D721Med (cell line): ENCODE data around the gene NBEA.

Experiments
- DNase-seq: peaks from one replicate; pipeline ENCODE4 v3.0.0; 2011; ENCODE audit warnings: low spot score; ENCODE audit not compliant: insufficient read length
- FAIRE-seq: peaks from 2 replicates; lab custom pipeline; 2011; peaks lifted over from hg19 to GRCh38; lab: Jason Lieb, UNC
- TF ChIP-seq, protein P1 (sequence below): IDR thresholded peaks from 2 replicates; pipeline ENCODE4 v1.5.1; 2012; ENCODE audit warnings: mild to moderate bottlenecking, control low read depth; ENCODE audit not compliant: insufficient read depth; ENCODE audit errors: missing control alignments

The NBEA gene

DNA sequence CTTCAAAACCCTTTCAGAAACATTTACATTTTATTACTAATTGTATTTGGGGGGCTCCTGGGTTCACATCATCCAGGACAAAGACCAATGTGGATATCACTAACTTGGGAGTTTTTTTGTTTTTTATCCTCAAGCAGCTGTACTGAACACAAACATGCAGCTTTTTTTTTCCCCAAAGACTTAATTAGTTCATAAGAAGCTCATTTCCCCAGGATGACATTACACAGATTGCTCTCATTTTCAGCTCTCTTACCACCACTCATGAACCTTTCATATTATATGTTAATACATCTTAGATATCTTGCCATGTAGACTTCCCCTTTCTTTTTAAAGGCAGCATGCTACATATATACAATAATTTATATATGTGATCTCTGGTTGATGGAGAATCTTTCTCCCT is 653.1 kb downstream of the NBEA start:
- DNase-seq (no peak), FAIRE-seq (no peak)
- TF ChIP-seq, protein P1, sequence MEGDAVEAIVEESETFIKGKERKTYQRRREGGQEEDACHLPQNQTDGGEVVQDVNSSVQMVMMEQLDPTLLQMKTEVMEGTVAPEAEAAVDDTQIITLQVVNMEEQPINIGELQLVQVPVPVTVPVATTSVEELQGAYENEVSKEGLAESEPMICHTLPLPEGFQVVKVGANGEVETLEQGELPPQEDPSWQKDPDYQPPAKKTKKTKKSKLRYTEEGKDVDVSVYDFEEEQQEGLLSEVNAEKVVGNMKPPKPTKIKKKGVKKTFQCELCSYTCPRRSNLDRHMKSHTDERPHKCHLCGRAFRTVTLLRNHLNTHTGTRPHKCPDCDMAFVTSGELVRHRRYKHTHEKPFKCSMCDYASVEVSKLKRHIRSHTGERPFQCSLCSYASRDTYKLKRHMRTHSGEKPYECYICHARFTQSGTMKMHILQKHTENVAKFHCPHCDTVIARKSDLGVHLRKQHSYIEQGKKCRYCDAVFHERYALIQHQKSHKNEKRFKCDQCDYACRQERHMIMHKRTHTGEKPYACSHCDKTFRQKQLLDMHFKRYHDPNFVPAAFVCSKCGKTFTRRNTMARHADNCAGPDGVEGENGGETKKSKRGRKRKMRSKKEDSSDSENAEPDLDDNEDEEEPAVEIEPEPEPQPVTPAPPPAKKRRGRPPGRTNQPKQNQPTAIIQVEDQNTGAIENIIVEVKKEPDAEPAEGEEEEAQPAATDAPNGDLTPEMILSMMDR: no peak

DNA sequence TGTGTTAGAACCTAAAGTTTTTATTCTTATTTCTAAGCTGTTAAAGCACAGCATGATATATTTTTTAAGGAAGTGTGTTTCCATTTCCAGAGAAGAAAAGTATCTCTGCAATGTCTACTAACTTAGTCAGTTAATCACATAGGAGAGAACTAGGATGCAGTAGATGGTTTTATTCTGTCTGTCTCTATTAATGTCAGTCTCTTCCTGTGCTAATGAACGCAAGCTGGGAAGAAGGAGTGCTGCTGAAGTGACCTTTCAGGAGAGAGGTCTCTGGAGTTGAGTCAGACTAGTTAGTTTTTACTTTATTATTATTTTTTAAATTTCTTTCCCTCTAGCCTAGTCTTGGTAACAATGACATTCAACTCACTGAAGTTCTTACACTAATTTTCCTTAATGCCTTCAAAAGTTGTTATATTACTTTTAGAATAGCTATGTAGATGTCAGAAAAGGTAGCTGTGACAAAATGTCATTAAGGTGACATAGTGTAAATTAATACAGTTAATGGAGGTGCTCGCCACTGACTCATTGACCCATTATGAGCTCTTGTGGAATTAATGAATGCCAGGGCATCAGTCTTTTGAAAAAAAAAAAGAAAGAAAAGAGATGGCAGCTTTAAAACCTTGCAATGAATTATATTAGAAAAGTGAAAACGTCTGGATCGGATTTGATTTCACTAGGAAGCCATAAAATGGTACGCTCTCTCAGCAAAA is 654.4 kb downstream of the NBEA start:
- DNase-seq (no peak), FAIRE-seq (peak; percentile 16)
- TF ChIP-seq, protein P1: no peak

DNA sequence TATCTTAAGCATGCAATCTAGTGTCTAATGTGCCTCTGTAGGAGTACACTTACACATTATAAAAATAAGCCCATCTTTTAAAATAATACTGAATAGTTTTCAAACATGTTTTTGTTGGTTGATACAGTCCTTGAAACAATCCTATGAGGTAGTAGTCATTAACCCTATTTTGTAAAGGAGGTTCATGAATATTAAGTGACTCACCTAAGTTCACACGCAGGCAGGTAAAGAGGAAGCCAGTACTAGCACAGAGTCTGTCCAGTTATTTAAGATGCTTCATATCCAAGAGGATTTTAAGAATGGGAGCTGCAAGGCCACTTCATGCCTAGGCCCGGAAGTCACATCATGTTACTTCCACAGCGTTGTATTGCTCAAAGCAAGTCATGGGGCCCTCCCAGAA is 655.4 kb downstream of the NBEA start:
- FAIRE-seq: no peak

DNA sequence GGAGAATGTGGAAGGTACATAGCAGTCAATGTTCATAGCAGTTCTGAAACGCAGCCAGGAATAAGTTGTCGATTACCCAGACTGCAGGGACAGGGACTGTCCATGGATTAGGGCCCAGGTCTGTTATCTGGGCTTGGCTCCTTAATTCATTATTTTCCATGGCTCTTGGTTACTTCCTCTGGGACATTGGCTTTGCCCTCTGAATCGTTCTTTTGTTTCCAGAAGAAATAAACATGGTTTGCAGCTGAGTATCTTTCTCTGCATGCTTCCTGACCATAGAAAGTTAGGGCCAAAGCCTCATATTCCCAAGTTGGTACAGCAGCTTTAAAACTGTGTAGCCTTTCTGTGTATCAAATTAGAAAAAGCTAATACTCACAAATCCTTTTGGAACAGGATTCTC is 656.2 kb downstream of the NBEA start:
- DNase-seq: no peak
- peak; percentile 60 for FAIRE-seq
- TF ChIP-seq, protein P1: no peak

More for the DNA sequence above, 655.4 kb downstream of the NBEA start:
- TF ChIP-seq, protein P1: no peak
- DNase-seq: no peak

DNA sequence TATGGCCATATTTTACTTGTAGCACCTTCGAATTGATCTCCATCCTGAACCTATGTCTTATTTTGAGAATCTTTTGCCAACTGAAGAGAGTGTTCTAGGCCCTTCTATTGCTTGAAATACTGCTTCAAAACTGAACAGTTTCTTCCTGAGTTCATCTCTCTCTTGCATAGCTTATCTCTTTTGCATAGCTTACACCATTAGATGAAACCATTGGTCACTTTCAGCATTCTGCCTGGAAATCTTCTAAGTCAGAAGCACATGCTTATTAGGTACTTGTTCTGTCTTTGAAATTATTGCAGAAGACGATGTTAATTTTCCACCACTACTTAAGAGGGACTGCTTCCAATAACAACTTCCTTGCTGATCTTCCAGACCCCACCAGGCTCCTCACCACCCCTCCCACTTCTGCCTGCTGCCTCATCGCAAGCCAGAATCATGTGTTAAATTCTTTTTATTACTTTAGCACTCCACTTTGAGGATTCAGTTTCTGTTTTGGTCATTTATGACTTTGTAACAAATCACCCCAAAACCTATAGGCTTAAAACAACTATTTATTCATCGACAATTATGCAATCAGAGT is 656.8 kb downstream of the NBEA start:
- FAIRE-seq (peak; percentile 64), DNase-seq (no peak)
- TF ChIP-seq, protein P1: no peak

DNA sequence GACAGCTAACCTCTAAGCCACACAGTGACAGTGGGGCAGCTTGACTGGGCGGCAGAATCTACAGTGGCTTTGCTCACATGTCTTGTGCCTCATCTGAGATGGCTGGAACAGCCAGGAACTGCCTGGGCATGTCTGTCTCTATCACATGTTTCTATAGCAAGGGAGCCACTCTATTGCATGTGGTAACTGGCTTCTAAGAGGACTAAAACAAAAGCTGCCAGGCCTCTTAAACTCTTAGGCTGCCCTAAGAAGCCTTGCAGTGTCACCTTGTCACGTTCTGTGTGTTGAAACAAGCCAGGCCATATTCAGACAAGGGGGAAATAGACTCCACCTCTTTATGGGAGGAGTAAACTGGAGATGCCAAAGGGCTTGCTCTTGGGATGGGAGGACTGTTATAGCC is 657.3 kb downstream of the NBEA start:
- FAIRE-seq (peak; percentile 55), DNase-seq (no peak)
- TF ChIP-seq, protein P1: no peak

DNA sequence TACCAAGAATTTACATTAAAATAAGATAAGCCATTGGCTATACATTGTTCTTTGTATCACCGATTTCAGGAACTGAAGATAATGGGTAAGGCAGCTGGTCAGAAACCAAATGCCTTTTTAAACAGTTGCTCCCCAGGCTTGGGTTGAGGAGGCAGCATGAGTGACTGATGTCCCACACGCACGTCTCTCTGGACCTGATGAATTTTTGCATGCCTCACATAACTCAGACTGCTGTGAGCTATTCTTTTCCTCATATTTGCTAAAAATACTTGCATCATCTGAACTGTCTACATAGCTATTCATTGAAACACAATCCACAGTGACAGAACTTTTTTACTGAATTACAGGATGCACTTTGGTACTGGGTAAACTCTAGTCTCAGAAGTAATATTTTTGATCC is 658.1 kb downstream of the NBEA start:
- FAIRE-seq (peak; percentile 16), DNase-seq (no peak)
- TF ChIP-seq, protein P1: no peak
